Left colon (tissue), 2 donors: ENCODE data around the gene SEMA3B. TPM values are rescaled to one million over a fixed set of nuclear protein-coding genes. Genes with fewer than 3 reads are reported as not detected.
A peak's percentile ranks its signal among the peaks of the same experiment; 100 is the strongest.

ENCODE experiments used
- ATAC-seq: fragments of 200-7000 bp; cut with Tn5 transposase; one replicate; pipeline ENCODE4 v1.9.1; 2020; ENCODE audit warnings: mild to moderate bottlenecking, moderate library complexity
- DNase-seq, 2 donors: peaks; one replicate each; pipeline ENCODE4 v3.0.0-alpha.2; 2020
- intact Hi-C, 2 donors: fragments of 100-400 bp; cut with DNase I in 1 of 2; cut with micrococcal nuclease in 1 of 2; formaldehyde crosslinking; loops; one replicate each; pipeline versions ENCODE4 v1.11.2 to v1.14.0; 2022; cut with DNase I, micrococcal nuclease
- microRNA-seq, 2 donors: library from miRNA; unstranded; fragments of <30 nt; microRNA quantifications; one replicate each; pipeline versions ENCODE4 v1.1.0 to v1.2.0, GENCODE V29; 2020
- total RNA-seq, 2 donors: library from RNA; stranded (reverse); fragmentation: NEBNext Ultra II Directional; extraction: Animal tissue kit (Norgen Biotek cat#: 25700); gene quantifications; one replicate each; pipeline ENCODE4 v1.2.1, GENCODE V29; 2021
- donor health status: DM: no; HTN: no; CAD: no.
- donor health status: DM: yes; HTN: yes; CAD: no.

SEMA3B gene
- total RNA-seq, 2 donors from 2014 or later, result 56.8 to 116 TPM

- ATAC-seq (no peak), DNase-seq (peak in 1 of 2 donors; percentile 33)
- intact Hi-C loops, result no loop called here
These were observed 51.1 kb downstream of the SEMA3B start for GRCh38 chr3:50319894-50320625.

GRCh38 chr3:50320853-50321335 is 51.9 kb downstream of the SEMA3B start:
- DNase-seq (peak; percentile 76 to 88), ATAC-seq (peak; percentile 59)
- intact Hi-C loops, result no loop called here

- ATAC-seq, result peak; percentile 71
- intact Hi-C loops, result no loop called here
- DNase-seq, result peak; percentile 89 to 93
These were observed 52.6 kb downstream of the SEMA3B start for GRCh38 chr3:50321336-50322114.

GRCh38 chr3:50322115-50322385 is 53.1 kb downstream of the SEMA3B start:
- DNase-seq (no peak), ATAC-seq (no peak)
- intact Hi-C loops, result no loop called here

GRCh38 chr3:50322386-50323091 is 53.6 kb downstream of the SEMA3B start, which contains the start of gene HYAL2:
Gene HYAL2 (minus strand): TSS chr3:50322745. CDS start chr3:50320489, 2,256 bp downstream.
- DNase-seq, result peak; percentile 50 to 53
- ATAC-seq, result no peak
- intact Hi-C loops, result no loop called here

- intact Hi-C loops, result no loop called here
- DNase-seq, result peak in 1 of 2 donors; percentile 48
- ATAC-seq, result no peak
These were observed 54.2 kb downstream of the SEMA3B start for GRCh38 chr3:50323092-50323600.

- peak in 1 of 2 donors; percentile 41 for DNase-seq
- ATAC-seq, result no peak
- intact Hi-C loops, result no loop called here
These were observed 54.8 kb downstream of the SEMA3B start for GRCh38 chr3:50323614-50324199.

GRCh38 chr3:50324351-50325112 is 55.6 kb downstream of the SEMA3B start:
- intact Hi-C loops, result no loop called here
- DNase-seq, result peak; percentile 39 to 81
- no peak for ATAC-seq

GRCh38 chr3:50325113-50325480 is 56.1 kb downstream of the SEMA3B start:
- ATAC-seq (no peak), DNase-seq (no peak)
- intact Hi-C loops, result no loop called here

- DNase-seq (no peak), ATAC-seq (no peak)
- intact Hi-C loops, result no loop called here
These were observed 56.7 kb downstream of the SEMA3B start for GRCh38 chr3:50325497-50326181.

- intact Hi-C loops, result no loop called here
- ATAC-seq, result no peak
These were observed 57.2 kb downstream of the SEMA3B start for GRCh38 chr3:50326182-50326541.

GRCh38 chr3:50327129-50327528 is 58.2 kb downstream of the SEMA3B start:
- DNase-seq (no peak), ATAC-seq (no peak)
- intact Hi-C loops, result no loop called here

More at GRCh38 chr3:50326182-50326541, 57.2 kb downstream of the SEMA3B start:
- no peak for DNase-seq

Small RNA genes lying within 50 kb of the gene (microRNA-seq; reads per million reads assigned to microRNA genes)
- 0 reads per million in 2 donors for gene MIR5787

Other genes starting within 250 kb of the SEMA3B start
- 100 to 1,000 TPM; 124 to 135 TPM for gene RBM5, start 180.2 kb upstream of the SEMA3B start, total RNA-seq
- gene SEMA3F, start 113.8 kb upstream of the SEMA3B start, total RNA-seq, result 10 to 100 TPM; 11.5 to 12.1 TPM
- gene GNAT1, start 77.5 kb upstream of the SEMA3B start, total RNA-seq, result not detected
- not detected for gene SLC38A3, start 63.9 kb upstream of the SEMA3B start, total RNA-seq
- gene GNAI2, start 32.9 kb upstream of the SEMA3B start, total RNA-seq, result 10 to 100 TPM; 46.1 to 81.3 TPM
- gene LSMEM2, start 9.9 kb downstream of the SEMA3B start, total RNA-seq, result not detected
- gene IFRD2, start 23.3 kb downstream of the SEMA3B start, total RNA-seq, result 10 to 100 TPM; 48.8 to 68.6 TPM
- gene HYAL3, start 30.3 kb downstream of the SEMA3B start, total RNA-seq, result 1 to 10 TPM; 2.2 to 2.8 TPM
- gene NAA80, start 30.3 kb downstream of the SEMA3B start, total RNA-seq, result 10 to 100 TPM in 1 of 2 donors, 1 to 10 TPM in 1; 9.8 to 11.2 TPM
- gene HYAL1, start 34.4 kb downstream of the SEMA3B start, total RNA-seq, result 10 to 100 TPM in 1 of 2 donors, 1 to 10 TPM in 1; 6.9 to 16.4 TPM
- 10 to 100 TPM; 27.9 to 34.7 TPM for gene HYAL2, start 53.6 kb downstream of the SEMA3B start, total RNA-seq
- 10 to 100 TPM; 26.7 to 29.1 TPM for gene TUSC2, start 59.1 kb downstream of the SEMA3B start, total RNA-seq
- 10 to 100 TPM; 14.5 to 15.0 TPM for gene RASSF1, start 71.7 kb downstream of the SEMA3B start, total RNA-seq
- under 1 TPM; 0.47 to 0.49 TPM for gene ZMYND10, start 76.6 kb downstream of the SEMA3B start, total RNA-seq
- gene NPRL2, start 81.6 kb downstream of the SEMA3B start, total RNA-seq, result 10 to 100 TPM; 18.1 to 23.5 TPM
- gene CYB561D2, start 81.7 kb downstream of the SEMA3B start, total RNA-seq, result 10 to 100 TPM; 35.8 to 36.9 TPM
- 10 to 100 TPM; 44.6 to 48.3 TPM for gene TMEM115, start 90.4 kb downstream of the SEMA3B start, total RNA-seq
- gene CACNA2D2, start 234.5 kb downstream of the SEMA3B start, total RNA-seq, result 1 to 10 TPM; 1.9 to 3.2 TPM